ENCODE results near the gene PPM1H. TPM values are rescaled to one million over a fixed set of nuclear protein-coding genes. Genes with fewer than 3 reads are reported as not detected.
"Not testable (repeated sequence)": the region's sequence is repeated elsewhere in the genome, so short reads cannot be mapped to it uniquely, and the experiment has no call there.

Gene PPM1H
- total RNA-seq, 1 experiment from 2014 or later: 1.1 TPM

DNA sequence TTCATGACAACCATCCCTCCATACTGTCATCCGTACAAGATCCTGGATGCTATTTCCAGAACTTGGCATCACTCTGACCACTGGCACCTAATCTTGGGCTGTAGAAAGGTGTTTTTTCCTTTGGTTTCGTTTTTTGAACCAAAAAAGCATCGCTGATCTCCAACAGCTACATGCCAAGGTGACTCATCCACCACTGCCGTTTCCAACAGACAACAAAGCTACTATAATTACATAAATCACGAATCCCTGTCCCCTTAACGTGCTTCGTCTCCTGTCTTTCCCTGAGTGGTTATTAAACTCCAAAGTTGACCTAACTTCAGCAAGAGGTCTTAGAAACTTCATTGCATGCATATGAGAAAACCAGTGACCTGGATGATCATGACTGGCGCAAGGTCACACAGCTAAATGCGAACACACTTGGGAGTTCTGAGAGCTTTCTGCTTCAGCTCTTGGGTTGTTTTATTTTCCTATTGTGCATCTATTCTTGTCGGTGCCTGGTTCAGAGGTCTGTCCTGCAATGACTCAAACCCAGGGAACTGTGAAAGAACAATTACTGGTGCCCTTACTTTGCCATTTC lies 99.9 kb downstream of the PPM1H start:
- DNase-seq (ENCODE audit: low read depth): peak; percentile 75

GRCh38 chr12:62834406-62834805 lies 100.5 kb downstream of the PPM1H start:
- DNase-seq (ENCODE audit: low read depth): no peak

DNA sequence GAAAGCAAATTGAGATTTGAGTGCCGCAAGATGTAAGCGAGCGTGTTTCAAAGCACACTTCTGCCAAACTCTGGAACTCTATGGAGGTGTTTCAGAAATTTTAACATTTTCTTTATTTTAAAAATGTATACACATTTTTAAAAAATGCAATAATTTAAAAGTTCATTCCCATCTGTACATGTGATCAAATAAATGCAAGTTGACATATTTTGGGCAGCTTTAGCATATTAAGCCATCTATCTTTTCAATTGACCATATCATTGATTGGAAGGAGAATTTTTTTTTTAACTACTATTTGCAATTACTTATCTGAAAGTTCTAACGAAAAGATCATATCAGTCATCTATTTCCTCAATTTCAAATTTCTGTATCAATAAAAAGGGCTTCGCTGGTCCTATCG lies 101.3 kb downstream of the PPM1H start:
- DNase-seq (ENCODE audit: low read depth): no peak

- no peak for DNase-seq (ENCODE audit: low read depth)
These were observed 102.4 kb downstream of the PPM1H start for GRCh38 chr12:62832558-62832957.

DNA sequence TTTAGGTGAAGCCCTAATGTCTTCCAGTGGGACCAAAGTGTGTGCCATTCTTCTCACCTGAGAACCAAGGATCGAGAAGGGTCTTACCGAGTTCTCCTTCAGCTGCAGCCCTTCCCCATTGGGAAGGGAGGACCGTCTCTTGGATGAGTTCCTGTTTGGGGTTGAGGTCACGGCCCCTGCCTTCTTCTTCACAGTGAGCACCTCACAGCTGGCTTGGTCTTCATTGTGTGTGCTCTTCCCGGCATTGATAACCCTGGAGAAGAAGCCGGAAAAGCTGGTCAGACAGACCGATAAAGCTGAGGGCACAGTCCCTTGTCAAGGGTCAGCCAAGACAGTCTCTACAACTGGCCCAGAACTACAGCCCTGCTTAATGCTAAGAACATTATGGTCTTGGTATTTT lies 102.9 kb downstream of the PPM1H start:
- DNase-seq (ENCODE audit: low read depth): no peak

DNA sequence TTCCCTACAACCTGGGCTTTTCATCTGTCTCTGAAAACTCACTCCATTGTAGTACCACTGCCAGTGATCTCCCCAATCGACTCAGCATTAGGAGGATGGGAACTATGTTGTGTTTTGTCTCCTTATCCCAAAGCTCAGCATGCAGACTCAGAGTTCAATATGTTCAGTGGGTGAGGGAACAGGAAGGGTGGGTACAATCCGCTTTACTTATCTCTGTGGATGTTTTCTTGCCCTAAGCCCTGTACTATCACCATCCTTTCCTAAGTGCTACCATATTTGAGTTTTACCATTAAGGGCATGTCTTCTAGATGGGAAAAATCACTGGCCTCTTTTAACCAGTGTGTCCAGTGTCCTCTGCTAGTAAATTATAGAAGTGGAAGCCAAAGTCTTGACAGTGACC lies 107.1 kb downstream of the PPM1H start:
- no peak for DNase-seq (ENCODE audit: low read depth)

DNA sequence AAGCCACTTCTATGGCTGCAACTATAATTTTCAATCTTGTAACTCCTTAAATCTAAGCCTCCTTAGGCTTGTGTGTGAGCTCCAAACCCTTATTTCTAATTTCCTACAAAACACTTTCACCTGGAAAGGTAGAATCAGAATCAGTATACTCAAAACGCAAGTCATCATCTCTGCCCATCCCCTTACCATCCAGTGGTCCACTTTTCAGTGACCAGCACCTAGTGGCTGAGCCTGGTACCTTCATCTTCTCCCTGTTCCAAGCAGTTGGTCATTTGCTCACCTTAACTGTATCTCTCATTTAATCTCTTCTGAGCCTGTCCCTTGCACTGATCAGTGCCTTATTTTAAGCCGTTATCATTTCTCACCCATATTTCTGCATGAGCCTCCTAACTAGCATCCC lies 107.9 kb downstream of the PPM1H start:
- DNase-seq (ENCODE audit: low read depth): no peak

DNA sequence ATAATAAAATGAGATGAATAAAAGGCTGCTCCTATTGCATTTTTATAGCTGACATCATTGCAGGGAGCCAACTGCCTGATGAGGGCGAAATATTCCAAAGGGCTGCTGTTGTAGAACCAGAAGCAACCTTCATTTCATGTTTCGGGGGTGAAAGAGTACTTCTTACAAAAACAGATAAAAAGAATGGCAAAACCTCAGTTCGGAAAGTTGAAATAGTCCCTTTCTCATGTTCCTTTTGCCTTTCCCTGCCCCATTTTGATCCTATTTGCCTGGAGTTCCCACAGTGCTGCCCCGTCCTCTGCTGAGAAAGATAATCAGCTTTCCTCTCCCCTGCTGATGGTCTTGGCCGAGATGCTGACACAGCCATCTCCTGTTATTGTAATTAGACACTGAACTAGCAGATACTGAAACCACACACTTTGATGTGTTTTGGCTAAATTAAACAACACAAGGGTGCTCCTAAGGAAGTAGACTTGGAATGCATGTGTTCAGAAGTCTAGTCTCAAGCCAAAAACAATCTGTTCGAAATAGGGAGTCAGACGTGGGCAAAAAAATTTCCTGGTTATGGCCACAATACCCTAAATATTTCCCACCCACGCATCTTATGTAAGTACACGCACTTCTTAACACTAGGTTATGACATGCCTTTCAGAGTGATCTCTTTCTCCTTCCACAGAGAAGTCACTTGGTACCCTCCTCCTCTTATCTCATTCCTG lies 117.2 kb downstream of the PPM1H start:
- peak; percentile 47 for DNase-seq (ENCODE audit: low read depth)

GRCh38 chr12:62814243-62814642 lies 120.7 kb downstream of the PPM1H start:
- no peak for DNase-seq (ENCODE audit: low read depth)

- DNase-seq (ENCODE audit: low read depth): peak; percentile 64
These were observed 121.7 kb downstream of the PPM1H start for GRCh38 chr12:62813031-62813829.

GRCh38 chr12:62811481-62811880 lies 123.5 kb downstream of the PPM1H start:
- not testable (repeated sequence) for DNase-seq (ENCODE audit: low read depth)

GRCh38 chr12:62808166-62808879 lies 126.6 kb downstream of the PPM1H start:
- DNase-seq (ENCODE audit: low read depth): no peak

DNA sequence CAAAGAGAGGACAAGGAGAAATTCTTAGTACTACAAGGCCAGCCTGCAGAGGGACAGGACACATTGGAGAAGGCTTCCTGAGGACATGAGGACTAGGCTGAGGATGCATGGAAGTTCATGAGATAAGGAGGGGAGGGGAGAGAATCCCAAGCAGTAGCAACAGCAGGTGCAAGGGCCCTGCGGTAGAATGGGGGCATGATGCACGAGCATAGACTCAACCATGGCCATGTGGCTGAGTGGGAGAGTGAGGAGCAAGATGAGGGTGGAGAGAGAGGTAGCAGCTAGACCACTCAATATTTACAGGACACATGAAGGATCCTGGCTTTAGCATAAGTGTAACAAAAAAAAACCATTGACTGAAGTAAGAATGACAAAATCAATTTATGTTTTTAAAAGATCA lies 128.1 kb downstream of the PPM1H start:
- no peak for DNase-seq (ENCODE audit: low read depth)

DNA sequence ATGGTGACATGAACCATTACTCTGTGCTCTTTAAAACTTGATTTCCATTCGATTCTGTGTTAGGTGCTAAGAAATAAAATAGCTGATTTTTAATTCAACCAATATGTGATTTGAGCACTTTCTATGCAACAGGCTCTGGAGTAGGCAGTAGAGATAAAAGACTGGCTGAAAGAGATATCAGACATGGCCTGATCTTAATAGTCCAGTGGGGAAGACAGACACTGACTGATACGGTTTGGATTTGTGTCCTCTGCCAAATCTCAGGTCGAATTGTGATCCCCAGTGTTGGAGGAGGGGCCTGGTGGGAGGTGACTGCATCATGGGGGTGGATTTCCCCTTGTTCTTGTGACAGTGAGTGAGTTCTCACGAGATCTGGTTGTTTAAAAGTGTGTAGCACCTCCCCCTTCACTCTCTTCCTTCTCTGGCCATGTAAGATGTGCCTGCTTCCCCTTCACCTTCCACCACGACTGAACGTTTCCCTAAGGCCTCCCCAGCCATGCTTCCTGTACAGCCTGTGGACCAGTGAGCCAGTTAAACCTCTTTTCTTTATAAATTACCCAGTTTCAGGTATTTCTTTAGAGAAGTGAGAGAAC lies 128.6 kb downstream of the PPM1H start:
- no peak for DNase-seq (ENCODE audit: low read depth)

- DNase-seq (ENCODE audit: low read depth): no peak
These were observed 129.4 kb downstream of the PPM1H start for GRCh38 chr12:62805517-62805916.

GRCh38 chr12:62803756-62804155 lies 131.2 kb downstream of the PPM1H start:
- DNase-seq (ENCODE audit: low read depth): no peak

DNA sequence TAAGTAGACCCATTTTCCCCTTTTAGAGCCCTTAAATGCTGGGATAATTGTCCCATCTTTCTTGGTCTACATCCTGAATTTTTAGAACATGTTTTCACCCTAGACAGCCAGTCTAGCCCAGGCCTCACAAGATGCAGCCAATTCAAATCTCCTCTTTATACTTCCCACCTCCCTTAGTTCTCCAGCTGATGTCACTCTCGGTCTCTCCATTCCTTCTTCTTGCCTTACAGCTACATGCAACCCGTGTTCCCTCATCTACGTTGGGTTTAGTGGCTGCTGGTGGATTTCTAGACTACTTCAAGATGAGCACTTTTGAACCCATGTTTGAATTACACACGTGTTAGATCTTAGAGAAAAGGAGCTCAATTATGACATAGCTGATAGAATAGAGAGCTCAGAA lies 132.0 kb downstream of the PPM1H start:
- DNase-seq (ENCODE audit: low read depth): peak; percentile 9

GRCh38 chr12:62802321-62802720 lies 132.6 kb downstream of the PPM1H start:
- DNase-seq (ENCODE audit: low read depth): no peak

DNA sequence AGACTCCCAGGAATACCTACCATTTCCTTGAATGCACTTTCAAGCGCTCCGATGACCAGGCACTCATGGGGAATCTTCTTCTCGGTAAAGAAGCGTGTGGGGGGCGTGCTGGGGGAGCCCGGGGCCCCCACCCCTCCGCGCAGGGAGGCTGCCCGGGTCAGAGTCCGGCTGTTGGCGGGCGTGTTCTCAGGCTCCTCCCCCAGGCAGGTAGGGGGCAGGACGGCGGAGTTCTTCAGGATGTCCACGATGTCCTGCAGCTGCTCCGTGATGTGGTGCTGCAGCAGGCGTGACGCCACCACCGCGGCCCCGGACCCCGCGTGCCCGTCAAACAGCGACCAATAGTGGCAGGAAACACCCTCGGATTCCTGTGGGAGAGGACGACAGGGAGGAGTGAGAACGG lies 133.2 kb downstream of the PPM1H start:
- DNase-seq (ENCODE audit: low read depth): no peak

- peak; percentile 36 for DNase-seq (ENCODE audit: low read depth)
These were observed 134.1 kb downstream of the PPM1H start for GRCh38 chr12:62800707-62801400.

GRCh38 chr12:62799766-62800406 lies 135.1 kb downstream of the PPM1H start:
- DNase-seq (ENCODE audit: low read depth): no peak

Measured in RPMI7951 (cell line).